GM12892 (cell line): ENCODE results near the gene GABARAP.

Source experiments
- POLR2A ChIP-seq: IDR thresholded peaks from 2 replicates; pipeline ENCODE4 v1.6.1; 2011; ENCODE audit warnings: low read depth, low read length, control low read depth
- POLR2AphosphoS5 ChIP-seq: IDR thresholded peaks from 2 replicates; pipeline ENCODE4 v1.6.1; 2011; ENCODE audit warnings: low read depth, low read length, control low read depth
- TAF1 ChIP-seq: IDR thresholded peaks from 2 replicates; pipeline ENCODE4 v1.6.1; 2011; ENCODE audit warnings: low read depth, mild to moderate bottlenecking, control low read depth, low read length, borderline replicate concordance

- no peak for TF ChIP-seq TAF1
- no peak for TF ChIP-seq POLR2A
- no peak for TF ChIP-seq POLR2AphosphoS5
These were observed 24.5 kb upstream of the GABARAP start for GRCh38 chr17:7266784-7267183.
